Activated T-helper 1 cell treated with Interleukin-2 at 50 U/mL for 16 hours (primary cell): ENCODE data around the gene ALX3.
"Not testable (repeated sequence)": the region's sequence is repeated elsewhere in the genome, so short reads cannot be mapped to it uniquely, and the experiment has no call there.

ENCODE experiments used
- DNase-seq: peaks from one replicate; pipeline ENCODE4 v3.0.0-alpha.2; 2020; ENCODE audit warnings: low read depth

Gene ALX3

DNA sequence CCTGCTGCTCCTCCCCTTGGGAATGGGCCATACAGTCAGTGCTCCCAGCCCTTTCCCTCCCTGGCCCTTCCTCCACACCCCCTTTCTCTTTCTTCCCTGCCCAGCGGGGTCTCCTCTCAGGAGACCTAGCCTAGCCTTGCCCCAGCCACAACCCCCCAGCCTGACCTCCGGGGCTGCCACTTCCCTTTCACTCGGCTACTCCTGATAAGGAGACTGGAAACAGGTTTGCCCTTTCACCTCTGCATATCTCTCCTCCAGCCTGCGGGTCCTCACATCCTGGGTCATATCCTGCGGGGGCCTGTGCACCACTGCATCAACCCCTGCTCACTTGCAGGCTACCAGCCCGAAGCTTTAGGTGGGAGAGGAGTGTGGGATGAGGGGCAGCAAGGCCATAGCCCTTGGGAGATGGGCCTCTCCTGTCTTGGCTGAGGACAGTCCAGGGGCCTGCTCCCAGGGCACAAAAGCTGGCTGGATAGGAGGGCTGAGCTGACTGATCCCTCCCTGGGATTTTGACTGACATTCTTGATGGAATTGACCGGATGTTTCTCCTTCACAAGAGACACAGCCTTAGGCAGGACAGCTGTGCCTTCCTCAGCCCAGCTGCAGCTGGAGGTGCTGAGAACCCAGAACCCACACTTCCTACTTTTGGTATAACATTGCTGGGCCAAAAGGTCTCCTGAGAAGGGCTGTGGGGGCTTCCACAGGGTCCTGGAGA is 19.2 kb upstream of the ALX3 start:
- DNase-seq, result no peak

DNA sequence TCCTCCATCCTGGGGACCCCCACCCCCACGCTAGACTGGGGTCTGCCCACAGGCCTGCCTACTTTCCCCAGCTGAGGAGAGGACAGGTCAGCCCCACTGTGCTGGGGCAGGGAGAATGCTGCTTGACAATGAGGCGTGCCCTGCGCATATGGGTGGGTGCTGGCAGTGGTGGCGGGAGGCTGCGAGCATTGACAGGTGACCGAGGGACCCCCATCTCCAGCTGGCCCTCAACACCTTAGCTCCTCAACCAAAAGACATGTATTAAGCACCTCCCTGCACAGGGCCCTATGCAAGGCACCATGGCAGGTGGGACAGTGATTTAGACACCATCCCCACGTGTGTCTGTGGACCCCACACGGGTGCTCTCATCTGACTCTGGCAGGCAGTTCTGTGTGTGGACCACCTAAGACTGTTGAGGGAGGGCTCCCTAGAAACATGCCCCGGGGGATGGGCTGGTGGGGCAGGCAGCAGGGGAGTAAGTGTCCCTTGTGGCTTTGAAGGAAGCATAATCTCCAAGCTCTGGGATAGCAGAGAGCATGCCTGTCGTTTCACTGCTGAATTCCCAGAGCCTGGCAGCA is 18.4 kb upstream of the ALX3 start:
- no peak for DNase-seq

DNA sequence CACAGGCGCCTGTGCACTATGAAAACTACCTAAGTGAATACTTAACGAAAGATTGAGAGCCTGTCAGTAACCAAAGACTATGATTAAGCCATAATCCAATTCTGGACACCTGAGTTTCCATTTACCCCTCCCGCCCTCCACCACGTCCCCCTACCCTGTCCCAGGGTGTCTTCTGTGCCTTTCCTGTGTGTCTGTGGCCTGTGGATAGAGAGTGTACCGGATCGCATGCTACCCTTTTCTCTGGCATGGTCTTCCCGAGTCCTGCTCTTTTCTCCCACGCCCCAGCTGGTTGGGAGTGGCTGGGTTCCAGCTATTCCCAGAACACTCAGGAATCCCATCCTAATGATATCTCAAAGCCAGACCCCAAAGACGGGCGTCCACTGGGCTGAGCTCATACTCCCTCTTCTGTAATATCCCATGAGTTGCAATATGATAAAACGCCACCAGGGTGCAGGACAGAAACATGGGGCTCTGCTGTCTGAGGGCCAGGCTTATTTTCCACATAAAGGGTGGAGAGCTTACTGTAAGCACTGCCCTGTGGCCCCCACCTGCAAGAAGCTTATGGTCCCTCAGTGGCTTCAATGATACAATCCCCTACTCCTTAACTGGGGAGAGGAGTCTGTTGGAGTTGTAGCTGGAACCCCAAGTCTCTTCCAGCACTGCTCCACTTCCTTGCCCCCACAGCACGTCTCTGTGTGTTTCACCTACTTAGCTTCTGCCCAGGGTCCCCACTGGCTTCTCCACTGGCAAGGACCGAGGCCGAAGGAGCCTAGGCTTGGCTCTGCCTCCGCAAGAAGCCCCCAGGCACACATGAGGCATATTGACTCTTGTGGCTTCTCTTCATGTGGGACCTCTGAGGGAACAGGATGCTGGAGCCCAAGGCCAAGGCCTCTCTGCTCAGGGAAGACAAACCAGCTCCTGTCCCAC is 17.6 kb upstream of the ALX3 start:
- DNase-seq, result no peak

DNA sequence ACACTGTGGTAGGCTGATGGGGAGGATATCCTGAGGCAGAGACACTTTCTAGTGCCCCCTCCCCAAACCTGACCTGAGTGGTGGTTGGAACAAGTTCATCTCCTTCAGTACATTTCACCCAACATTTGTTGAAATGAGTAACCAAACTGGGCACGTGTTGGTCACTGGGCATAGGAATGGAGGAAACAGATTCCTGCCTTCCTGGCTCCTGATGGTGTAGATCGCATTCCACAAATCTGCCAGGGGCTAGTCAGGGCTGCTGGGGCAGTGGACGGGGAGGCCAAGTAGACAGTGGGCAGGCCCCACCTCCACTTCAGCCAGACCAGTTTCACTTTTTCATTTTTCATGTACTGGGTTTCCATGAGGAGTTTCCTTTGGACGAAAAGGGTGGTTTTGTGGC is 16.5 kb upstream of the ALX3 start:
- no peak for DNase-seq

DNA sequence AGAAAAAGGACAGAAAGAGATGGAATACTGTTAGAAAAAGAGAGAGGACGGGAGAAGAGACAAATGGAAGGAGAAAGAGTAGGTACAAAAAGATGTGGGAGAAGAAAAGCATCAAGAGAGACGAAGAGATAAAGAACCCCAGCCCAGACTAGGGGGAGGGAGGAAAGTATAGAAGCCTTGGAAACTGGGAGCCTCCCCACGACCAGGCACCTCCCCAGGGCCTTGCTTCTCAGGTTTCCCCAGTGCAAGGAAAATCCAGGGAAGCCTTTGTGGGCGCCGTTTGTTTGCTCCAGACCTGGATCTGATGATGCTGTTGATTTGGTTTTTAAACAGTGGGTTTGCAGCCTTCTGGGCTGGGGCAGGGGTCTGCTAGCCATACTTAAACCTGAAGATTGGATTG is 15.2 kb upstream of the ALX3 start:
- no peak for DNase-seq

DNA sequence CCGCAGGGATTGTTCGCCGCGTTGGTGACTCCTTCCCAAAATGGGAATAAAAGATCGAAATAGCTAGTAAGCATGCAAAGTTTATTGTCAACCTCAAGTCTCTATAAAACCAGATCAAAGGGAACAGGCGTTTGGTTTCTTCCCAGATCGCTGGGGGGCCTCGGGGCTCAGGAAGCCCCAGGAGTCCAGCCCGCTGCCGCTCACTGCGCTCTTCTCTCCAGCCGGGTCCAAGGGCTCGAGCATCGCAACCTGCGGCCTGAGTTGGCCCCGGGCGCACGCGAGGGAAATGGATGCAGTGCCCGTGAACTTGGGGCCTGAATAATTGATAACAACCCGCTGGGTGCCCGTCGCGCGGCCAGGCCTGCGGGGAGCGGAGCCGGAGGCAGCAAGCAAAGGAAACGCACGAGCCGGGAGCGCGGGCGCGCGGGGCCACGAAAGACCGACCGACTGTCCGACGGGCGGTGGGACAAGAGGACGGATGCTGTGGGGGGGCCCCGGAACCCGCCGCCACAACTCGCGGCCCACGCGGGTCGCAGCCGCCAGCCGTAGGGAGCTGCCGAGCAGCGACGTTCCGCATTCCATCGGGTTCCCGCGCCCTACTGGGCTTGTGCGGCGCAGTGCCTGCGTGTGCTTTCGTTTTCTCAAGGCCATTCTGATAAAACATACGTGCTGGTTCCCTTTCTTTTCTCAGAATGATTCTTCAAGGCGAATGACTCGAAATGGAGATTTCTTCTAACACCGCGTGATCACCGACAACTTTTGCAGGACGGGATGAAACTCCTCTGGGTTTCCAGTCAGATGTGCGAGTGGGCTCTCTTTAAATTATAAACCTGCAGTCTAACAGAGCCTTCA is 14.0 kb upstream of the ALX3 start:
- no peak for DNase-seq

DNA sequence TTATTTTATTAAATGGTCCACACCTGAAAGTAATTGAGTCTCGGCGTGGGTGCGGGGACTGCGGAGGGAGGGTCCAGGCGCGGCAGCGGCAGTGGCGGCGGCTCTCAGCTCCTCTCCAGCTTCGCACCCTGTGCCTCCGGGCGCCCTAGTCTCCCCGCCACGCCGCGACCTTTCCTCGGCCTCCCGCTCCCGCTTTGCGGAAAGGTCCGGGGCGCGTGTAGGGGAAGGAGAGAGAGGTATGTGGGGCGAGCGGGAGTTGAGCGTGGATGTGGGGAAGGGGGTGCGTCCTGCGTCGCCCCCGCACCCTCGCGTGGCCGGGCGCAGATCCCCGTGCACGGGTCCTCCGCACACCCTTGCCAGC is 13.4 kb upstream of the ALX3 start:
- DNase-seq, result no peak

DNA sequence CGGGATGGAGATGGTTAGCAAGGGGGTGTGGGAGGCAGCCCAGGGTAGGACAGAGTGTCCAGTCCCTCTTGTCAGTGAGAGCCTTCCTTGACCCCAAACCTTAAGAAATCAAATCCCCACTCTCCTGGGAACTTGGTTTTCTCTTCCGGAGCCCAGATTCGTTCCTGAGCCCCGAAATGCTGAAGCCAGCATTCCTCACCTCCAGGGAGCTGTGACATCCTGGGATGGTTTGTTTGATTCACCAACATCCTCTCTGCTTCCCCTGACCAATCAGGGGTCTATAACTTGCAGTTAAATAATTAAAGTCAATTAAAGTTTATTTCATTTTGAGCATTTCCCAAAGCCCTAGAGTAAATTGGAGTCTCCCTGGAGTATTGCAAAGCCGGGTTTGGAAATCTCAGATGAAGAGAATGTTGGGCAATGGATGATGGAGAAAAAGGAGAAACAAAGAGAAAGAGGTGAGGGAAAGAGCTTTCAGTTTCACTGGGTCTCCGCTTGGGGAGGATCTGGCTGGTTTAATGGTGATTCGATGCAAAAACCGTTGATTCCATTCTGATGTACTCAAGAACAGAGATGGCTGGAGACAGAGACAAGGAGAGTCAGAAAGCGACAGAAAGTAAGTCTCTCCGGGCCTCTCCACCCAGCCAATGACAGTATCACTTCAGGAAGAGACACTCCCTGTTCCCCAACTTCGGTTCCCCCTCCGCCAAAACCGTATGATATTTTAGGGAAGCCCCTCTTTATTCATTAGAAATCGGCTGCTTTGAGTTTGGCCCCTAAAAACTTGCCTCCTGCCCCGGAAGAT is 12.8 kb upstream of the ALX3 start:
- DNase-seq, result no peak

DNA sequence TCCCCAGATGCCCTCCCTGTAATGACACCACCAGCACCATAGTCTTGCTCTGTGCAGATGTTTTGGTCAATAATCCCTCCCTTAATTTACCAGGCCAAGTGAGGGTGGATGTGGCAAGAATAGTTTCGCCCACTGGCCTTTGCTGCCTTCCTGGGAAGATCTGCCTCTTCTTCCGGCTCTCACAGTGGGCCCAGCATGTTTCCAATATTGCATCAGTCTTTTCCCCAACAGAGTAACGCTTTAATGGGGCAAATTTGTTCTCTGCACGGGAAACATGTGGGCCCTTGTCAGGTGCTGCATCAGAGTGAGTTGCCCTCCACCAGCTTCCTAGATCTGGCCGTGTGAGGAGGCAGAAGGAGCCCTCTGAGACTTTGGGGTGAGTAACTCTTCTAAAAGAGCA is 12.0 kb upstream of the ALX3 start:
- DNase-seq, result no peak

DNA sequence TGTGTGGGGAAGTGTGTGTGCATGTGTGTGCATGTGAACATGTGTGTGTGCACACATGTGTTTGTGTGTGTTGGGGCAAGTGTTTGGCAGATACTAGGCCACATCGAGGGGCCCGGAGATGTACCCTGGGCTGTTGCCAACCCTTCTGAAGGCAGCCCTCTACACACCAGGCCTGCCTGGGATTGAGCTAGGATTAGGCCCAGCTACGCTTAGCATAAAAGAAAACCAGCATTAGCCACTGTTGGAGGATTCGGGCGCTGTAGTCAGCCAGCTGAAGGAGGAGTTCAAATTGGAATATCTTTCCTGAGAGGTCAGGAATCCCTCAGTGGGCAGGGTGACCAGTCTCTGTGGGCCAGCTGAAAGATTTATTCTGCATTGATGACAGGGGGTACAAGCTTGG is 10.6 kb upstream of the ALX3 start:
- DNase-seq, result no peak

DNA sequence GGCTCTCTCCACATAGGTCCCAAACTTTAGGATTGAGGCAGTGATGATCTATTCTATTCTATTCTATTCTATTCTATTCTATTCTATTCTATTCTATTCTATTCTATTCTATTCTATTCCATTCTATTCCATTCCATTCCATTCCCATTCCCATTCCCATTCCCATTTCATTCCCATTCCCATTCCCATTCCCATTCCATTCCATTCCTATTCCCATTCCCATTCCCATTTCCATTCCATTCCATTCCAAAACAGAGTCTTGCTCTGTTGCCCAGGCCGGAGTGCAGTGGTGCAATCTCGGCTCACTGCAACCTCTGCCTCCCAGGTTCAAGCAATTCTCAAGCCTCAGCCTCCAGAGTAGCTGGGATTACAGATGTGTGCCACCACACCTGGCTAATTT is 9.5 kb upstream of the ALX3 start:
- DNase-seq, result not testable (repeated sequence)

DNA sequence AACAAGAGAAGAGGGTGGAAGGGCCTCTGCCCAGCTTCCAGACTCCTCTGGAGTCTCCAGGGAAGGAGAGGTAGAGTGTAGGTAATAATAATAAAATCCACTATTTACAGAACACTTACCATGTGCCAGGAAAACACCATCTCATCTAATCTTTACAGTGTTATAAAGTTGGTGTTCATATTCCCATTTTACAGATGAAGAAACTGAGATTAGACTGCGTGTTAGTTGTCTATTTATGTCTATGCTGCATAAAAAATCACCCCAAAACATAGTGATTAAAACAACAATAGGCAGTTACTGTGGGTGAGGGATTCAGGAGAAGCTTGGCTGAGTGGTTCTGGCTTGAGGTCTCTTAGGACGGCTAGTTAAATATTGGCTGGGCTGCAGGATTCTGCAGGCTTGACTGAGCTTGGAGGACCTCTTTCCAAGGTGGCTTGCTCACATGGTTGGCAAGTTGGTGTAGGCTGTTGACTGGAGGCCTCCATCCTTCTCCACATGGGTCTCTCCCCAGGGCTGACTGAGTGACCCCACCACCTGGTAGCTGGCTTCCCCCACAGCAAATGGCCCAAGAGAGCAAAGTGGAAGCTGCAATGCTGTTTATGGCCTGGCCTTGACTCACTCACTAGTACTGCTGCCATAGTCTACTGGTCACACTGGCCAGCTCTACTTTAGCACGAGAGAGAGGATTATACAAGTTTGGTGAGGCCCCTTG is 6.5 kb upstream of the ALX3 start:
- DNase-seq, result no peak

DNA sequence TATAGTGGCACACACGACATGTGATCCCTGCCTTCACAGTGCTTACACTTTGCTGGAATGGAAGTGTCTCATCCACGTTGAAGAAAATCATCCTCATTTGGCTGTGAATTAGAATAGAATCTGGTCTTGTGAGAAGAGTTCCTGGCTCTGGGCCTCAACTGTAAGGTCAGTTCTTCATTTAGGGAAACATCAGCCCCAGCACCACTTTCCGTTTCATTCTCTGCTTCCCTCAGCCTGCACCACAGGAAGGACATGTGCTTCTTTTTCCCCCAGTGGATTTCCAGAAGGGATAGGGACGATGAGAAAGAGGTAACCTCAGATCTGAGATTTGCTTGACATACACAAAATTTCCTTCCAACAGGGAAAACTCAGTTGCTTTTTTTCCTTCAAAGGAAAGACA is 3.7 kb upstream of the ALX3 start:
- no peak for DNase-seq

DNA sequence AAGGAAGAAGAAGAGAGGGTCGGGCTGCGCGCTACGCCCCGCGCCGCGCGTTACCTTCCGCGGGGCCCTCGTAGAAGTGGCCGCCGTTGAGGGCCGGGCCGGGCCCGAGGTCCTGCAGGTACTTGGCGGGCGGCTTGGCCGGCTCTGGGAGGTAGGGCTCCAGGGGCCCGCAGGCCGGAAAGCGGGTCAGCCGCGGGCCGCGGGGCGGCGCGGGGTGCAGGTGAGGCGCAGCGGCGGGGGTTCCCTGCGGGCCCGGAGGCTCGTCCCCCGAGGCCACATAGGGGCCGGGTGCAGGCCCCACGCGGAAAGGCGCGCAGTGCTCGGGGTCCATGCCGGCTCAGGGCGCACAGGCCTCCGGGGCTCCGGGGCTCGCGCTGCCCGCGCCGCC is 196 bp downstream of the ALX3 start:
- DNase-seq, result no peak

DNA sequence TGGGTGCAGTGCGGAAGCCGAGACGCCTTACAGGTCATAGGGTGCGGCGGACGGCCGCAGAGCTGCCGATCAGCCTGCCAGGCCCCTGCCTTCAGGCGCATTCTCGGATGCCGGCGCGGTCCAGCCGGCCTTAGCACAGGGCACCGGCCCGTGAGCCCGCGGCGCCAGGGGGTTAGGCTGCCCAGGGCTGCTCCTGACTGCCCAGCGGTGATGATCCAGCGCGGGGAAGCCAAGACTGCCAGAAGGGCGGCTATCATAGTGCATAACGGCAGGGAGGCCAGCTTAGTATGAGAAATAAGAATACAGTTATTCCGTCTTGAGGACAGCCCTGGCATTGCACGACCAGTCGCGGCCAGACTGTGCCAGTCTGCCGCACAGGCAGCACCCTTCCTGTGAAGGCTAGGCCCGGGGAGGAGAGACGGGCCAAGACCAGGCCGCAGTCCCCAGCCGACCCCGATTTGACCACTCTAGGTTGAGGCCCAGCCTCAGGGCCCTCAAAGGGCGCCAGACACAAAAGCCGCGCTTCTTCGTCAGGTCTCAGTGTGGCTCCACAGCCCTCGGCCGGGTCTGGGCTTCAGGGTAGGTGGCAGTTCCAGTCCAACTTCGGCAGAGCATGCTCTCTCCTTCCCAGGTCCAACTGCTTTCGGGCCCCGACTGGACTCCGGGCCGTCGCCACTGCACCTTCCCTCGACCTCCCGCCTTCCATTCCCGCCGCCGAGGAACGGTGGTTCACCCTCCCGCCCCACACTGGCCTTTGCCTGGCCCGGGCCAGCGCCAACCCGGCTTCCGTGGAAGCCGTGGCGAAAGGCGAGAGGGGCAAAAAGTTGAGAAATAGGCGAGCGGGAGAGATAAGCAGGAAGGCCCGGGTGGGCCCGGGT is 829 bp downstream of the ALX3 start:
- DNase-seq, result no peak

DNA sequence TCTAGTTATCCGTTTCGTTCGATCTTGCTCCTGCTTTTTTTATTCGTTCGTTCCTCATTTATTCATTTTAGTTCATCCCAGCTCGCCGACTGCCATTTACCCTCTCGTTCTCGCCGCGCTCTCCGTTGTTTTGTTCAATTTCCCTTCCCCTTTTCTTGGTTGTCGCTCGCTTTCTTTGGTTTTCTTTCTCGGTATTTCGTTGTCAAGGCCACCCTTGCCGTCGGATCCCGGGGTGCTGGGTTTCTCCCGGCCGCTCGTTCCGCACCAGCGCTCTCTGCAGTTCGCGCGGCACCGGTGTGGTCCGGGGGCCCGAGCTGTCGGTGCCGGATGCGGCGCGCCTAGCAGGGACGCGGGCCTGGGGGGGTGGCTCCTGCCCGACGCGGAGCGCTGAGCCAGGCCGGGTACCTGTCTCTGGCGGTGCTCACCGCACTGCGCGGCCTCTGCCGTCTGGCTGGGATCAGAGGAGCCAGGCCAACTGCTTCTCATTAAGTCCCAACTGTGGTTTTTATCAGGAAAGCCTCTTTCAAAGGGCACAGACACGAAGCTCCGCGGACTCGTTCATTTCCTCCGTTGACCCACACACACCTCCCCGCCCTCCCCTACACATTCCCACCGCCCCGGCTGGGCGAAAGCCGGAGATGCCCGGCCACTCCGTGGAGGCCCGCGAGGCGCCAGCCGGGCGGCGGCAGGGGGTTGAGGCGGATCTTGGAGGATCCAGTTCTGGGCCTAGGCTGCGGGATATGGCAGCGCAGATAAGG is 1.6 kb downstream of the ALX3 start:
- no peak for DNase-seq

DNA sequence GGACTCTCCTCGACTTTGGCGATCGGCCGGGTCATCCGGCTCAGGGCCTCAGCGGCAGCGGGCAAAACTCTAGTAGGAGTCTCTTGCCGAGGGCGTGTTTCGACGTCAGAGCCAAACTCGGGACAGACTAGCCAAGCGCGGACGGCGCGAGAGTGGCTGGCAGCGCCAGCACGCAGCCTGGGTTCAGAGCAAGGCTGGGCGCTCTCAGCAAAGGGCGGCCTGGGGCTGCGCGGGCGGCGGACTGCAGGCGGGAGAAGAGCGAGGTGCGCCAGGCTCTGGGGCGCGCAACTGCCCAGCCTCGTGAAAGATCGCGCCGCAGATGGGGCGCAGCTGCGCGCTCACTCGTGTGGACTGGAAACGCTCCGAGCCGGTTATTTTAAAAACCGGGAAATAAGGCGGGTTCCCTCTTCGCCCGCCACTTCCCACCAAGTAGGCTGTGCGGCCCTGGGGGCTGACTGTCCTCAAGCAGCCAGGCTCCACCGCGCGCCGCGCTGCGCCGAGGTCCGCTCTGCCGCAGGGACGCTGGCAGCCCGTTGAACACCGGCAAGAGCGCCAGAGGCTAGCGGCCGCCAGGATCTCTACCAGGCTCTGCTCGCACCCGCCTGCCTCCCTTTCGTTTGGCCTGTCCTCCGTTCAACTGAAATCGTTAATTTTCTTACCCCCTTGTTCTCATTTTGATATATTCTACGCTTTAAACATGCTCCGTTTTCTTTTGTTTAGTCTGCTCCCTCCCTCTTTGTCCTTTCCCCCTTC is 2.4 kb downstream of the ALX3 start:
- no peak for DNase-seq

DNA sequence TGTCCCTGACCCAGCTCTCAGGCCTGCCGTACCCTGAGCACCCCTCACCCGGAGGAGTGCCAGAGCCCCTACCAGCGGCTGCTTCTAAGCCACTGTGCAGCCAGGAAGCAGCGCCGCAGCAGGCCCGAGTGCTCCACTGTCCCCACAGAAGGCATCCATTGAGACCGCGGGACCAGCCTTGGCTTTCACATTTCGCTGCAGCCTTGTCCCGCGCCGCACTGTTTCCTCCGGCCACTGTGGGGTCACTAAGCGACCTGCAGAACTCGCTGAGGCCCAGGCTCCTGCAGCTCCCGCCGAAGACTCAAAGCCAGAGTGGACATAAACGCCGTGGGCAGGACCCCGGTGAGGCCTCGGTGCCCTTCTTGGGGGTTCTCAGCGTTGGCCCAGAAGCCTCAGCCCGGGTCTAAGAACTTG is 3.0 kb downstream of the ALX3 start:
- no peak for DNase-seq
